CD14-positive monocyte (primary cell): ENCODE measurements around the gene PITPNB. TPM values are rescaled to one million over a fixed set of nuclear protein-coding genes. Genes with fewer than 3 reads are reported as not detected.
A peak's percentile ranks its signal among the peaks of the same experiment; 100 is the strongest.

ENCODE experiments used
- DNase-seq, 3 donors: peaks; one replicate each; pipeline ENCODE4 v3.0.0-alpha.2; 2011 to 2022
- H2AFZ ChIP-seq: 2 replicates; pipeline ENCODE4 v1.6.0; 2012; ENCODE audit warnings: mild to moderate bottlenecking, low read depth, low read length, inconsistent platforms; ENCODE audit not compliant: insufficient read depth, poor library complexity, severe bottlenecking
- H3K27ac ChIP-seq, 2 donors: 1 replicate in 1 of 2; 2 replicates in 1 of 2; pipeline ENCODE4 v1.5.1; 2012 to 2013; ENCODE audit warnings: low read length in 2 of 2, control low read depth in 1 of 2, inconsistent platforms in 1 of 2, low read depth in 1 of 2, mild to moderate bottlenecking in 1 of 2
- H3K27me3 ChIP-seq, 2 donors: one replicate each; pipeline versions ENCODE4 v1.6.0 to v1.6.1; 2011 to 2013; ENCODE audit warnings: low read length in 2 of 2; ENCODE audit not compliant: control insufficient read depth in 2 of 2, insufficient read depth in 2 of 2
- H3K36me3 ChIP-seq, 2 donors: replicated peaks in 1 of 2; 1 replicate in 1 of 2; 2 replicates in 1 of 2; pipeline versions ENCODE4 v1.5.1 to v1.6.1; 2012 to 2013; ENCODE audit warnings: low read length in 2 of 2, control low read depth in 1 of 2, inconsistent platforms in 1 of 2, mild to moderate bottlenecking in 1 of 2; ENCODE audit not compliant: insufficient read depth in 2 of 2, control insufficient read depth in 1 of 2
- H3K4me1 ChIP-seq, 2 donors: 1 replicate in 1 of 2; 2 replicates in 1 of 2; pipeline versions ENCODE4 v1.5.1 to v1.6.1; 2012 to 2013; ENCODE audit warnings: low read length in 2 of 2, control low read depth in 1 of 2, inconsistent platforms in 1 of 2, mild to moderate bottlenecking in 1 of 2, moderate library complexity in 1 of 2; ENCODE audit not compliant: insufficient read depth in 2 of 2, control insufficient read depth in 1 of 2
- H3K4me2 ChIP-seq: replicated peaks from 2 replicates; pipeline ENCODE3; 2012; ENCODE audit warnings: low read length, moderate library complexity, mild to moderate bottlenecking; ENCODE audit not compliant: poor library complexity, severe bottlenecking; ENCODE audit errors: extremely low read depth
- H3K4me3 ChIP-seq, 3 experiments: fragments of 200-600 bp in 1 of 3; sonication (generic) in 1 of 3; replicated peaks in 1 of 3; 1 replicate in 2 of 3; 2 replicates in 1 of 3; pipeline ENCODE4 v1.5.1; 2011 to 2013; ENCODE audit warnings: low read length in 3 of 3, mild to moderate bottlenecking in 3 of 3, control low read depth in 2 of 3, low read depth in 2 of 3, inconsistent platforms in 1 of 3, moderate library complexity in 1 of 3
- H3K79me2 ChIP-seq: 2 replicates; pipeline ENCODE4 v1.6.0; 2012; ENCODE audit warnings: mild to moderate bottlenecking, control low read depth, inconsistent platforms, low read length, moderate library complexity; ENCODE audit not compliant: insufficient read depth
- H3K9ac ChIP-seq: 2 replicates; pipeline ENCODE4 v1.6.0; 2017; ENCODE audit warnings: low read length, mild to moderate bottlenecking; ENCODE audit not compliant: insufficient read depth, poor library complexity, severe bottlenecking
- H3K9me3 ChIP-seq, 2 donors: replicated peaks in 1 of 2; 1 replicate in 1 of 2; 2 replicates in 1 of 2; pipeline versions ENCODE4 v1.5.1 to v1.6.1; 2012 to 2013; ENCODE audit warnings: low read length in 2 of 2, control low read depth in 1 of 2; ENCODE audit not compliant: control insufficient read depth in 1 of 2, insufficient read depth in 1 of 2
- H4K20me1 ChIP-seq: 2 replicates; pipeline ENCODE4 v1.6.0; 2012; ENCODE audit warnings: mild to moderate bottlenecking, low read length, control low read depth, moderate library complexity; ENCODE audit not compliant: insufficient read depth
- H3K27ac Mint-ChIP-seq, 7 donors: one replicate each; pipeline ENCODE4 v1.8.0; 2020; ENCODE audit warnings: mild to moderate bottlenecking in 7 of 7, mixed read lengths in 7 of 7, moderate library complexity in 6 of 7, inconsistent platforms in 2 of 7
- H3K27me3 Mint-ChIP-seq, 3 donors: one replicate each; pipeline ENCODE4 v1.8.0; 2021 to 2022; ENCODE audit warnings: low read depth in 3 of 3, mild to moderate bottlenecking in 3 of 3, mixed read lengths in 3 of 3, moderate library complexity in 3 of 3, inconsistent platforms in 1 of 3
- H3K36me3 Mint-ChIP-seq, 2 donors: one replicate each; pipeline ENCODE4 v1.8.0; 2020; ENCODE audit warnings: mixed read lengths in 2 of 2, inconsistent platforms in 1 of 2, mild to moderate bottlenecking in 1 of 2
- H3K4me1 Mint-ChIP-seq: one replicate; pipeline ENCODE4 v1.8.0; 2020; ENCODE audit warnings: mild to moderate bottlenecking, mixed read lengths
- H3K4me3 Mint-ChIP-seq, 2 donors: one replicate each; pipeline ENCODE4 v1.8.0; 2020; ENCODE audit warnings: mild to moderate bottlenecking in 2 of 2, mixed read lengths in 2 of 2, moderate library complexity in 1 of 2
- H3K9me3 Mint-ChIP-seq, 7 donors: one replicate each; pipeline ENCODE4 v1.8.0; 2020 to 2022; ENCODE audit warnings: mixed read lengths in 7 of 7, mild to moderate bottlenecking in 6 of 7, moderate library complexity in 6 of 7, inconsistent platforms in 2 of 7
- CTCF ChIP-seq: fragments of 200-600 bp; IDR thresholded peaks from one replicate; pipeline ENCODE4 v1.8.0; 2022; ENCODE audit warnings: antibody characterized with exemption, mild to moderate bottlenecking
- WGBS: methylation state at CpG from one replicate; pipeline ENCODE4 v1.1.5; 2013; ENCODE audit warnings: missing lambda C conversion rate; ENCODE audit not compliant: insufficient coverage; 5-methylcytosine and 5-hydroxymethylcytosine counted together
- intact Hi-C, 2 donors: fragments of 100-400 bp; cut with micrococcal nuclease; formaldehyde crosslinking; loops; one replicate each; pipeline versions ENCODE4 v1.15.0 to v1.15.1; 2023
- polyA plus RNA-seq, 3 donors: library from polyadenylated mRNA; depleted of rRNA in 1 of 3; unstranded in 2 of 3; stranded (reverse) in 1 of 3; fragments of 300-500 nt in 2 of 3; fragments of >200 nt in 1 of 3; fragmentation: Illumina TruSeq in 2 of 3; gene quantifications; 1 replicate in 2 of 3; 2 replicates in 1 of 3; pipeline ENCODE4 v1.2.3, GENCODE V29; 2012 to 2021

The PITPNB gene
- polyA plus RNA-seq, 3 donors = 19.2 to 29.1 (median 25.2) TPM

DNA sequence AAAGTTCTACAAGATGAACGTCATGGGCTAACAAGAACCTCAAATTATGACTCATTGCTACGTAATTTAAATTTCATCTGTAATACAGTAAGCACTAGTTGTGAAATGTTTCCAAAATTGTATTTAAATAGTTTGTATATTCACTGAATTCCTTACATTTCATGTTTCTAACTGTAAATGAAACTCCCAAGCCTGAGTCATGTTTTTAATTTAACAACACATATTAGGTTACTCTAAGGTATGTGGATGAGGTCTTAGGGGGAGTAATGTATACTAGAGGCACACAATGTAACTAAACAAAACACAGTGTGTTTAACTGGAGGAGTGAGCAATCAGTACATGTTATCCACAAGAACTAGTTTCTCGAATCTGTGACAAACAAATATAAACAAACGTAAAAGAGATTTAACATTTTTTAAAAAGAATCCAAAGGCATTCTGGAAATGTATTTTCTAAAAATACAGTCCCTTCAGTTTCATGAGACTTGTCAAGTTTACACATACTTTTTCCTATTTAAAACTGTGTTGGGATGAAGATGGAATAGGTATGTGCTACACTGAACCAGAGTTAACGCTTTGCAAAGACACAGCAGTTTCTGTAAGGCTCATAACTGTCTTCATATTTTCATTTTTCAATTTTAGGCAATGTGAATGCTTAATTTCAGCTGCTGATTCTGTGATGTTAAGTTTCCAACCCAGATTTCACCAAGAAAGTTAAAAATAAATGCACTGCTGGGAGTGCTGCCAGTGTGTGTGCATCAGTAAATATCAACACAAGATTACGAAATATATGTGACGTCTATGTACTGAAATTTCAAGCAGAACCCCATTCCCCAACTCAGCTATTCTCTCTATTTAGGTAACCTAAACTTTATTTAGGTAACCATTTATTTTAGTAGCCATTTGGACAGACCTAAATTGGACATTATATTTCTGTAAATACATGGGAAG lies 52.6 kb downstream of the PITPNB start:
- WGBS = no CpG with 5 or more reads among the region's 7 CpGs
- H3K36me3 ChIP-seq = peaks cover 28 to 69% of the 10 kb centered on the region in 2 donors
- intact Hi-C loops = loop anchor here in 1 of 2 donors (5.0 kb wide), 1 partner anchor 51 kb away; the partner anchor contains the start of gene PITPNB
- no peak overlapping the region for H3K4me2 ChIP-seq
- H3K79me2 ChIP-seq = no peaks in the 10 kb centered on the region
- H3K4me1 Mint-ChIP-seq = peaks cover 22% of the 10 kb centered on the region
- H3K9ac ChIP-seq = no peak overlapping the region
- no peaks in the 10 kb centered on the region for H3K27me3 ChIP-seq
- DNase-seq = peak in 2 of 3 donors; percentile 57 to 69
- H4K20me1 ChIP-seq = peaks cover 18% of the 10 kb centered on the region
- H3K4me3 ChIP-seq = no peak overlapping the region
- no peak for TF ChIP-seq CTCF
- H3K27ac ChIP-seq = peak overlapping the region in 1 of 2 donors; percentile 57
- no peak overlapping the region for H2AFZ ChIP-seq
- no peaks in the 10 kb centered on the region for H3K9me3 ChIP-seq
- peaks cover 47 to 58% of the 10 kb centered on the region in 2 donors for H3K36me3 Mint-ChIP-seq
- no peaks in the 10 kb centered on the region for H3K9me3 Mint-ChIP-seq
- H3K4me3 Mint-ChIP-seq = no peak overlapping the region
- peak overlapping the region; percentile 54 to 92 (median 87) for H3K27ac Mint-ChIP-seq
- peaks cover 4 to 18% of the 10 kb centered on the region in 2 donors for H3K4me1 ChIP-seq
- peaks cover 0 to 2% (median 0%) of the 10 kb centered on the region in 3 donors for H3K27me3 Mint-ChIP-seq

GRCh38 chr22:27865496-27865895 lies 53.6 kb downstream of the PITPNB start:
- Mint-ChIP-seq H3K9me3 (no peaks in the 10 kb centered on the region), H3K4me1 (peaks cover 22% of the 10 kb centered on the region), H3K27ac (peak overlapping the region; percentile 9 to 92 (median 87)), H3K27me3 (peaks cover 0 to 2% (median 0%) of the 10 kb centered on the region in 3 donors), H3K4me3 (no peak overlapping the region), H3K36me3 (peaks cover 47 to 55% of the 10 kb centered on the region in 2 donors)
- H3K9me3 ChIP-seq = no peaks in the 10 kb centered on the region
- peaks cover 26 to 69% of the 10 kb centered on the region in 2 donors for H3K36me3 ChIP-seq
- H3K4me2 ChIP-seq = no peak overlapping the region
- H3K9ac ChIP-seq = no peak overlapping the region
- peaks cover 15% of the 10 kb centered on the region for H4K20me1 ChIP-seq
- H3K27me3 ChIP-seq = no peaks in the 10 kb centered on the region
- H2AFZ ChIP-seq = no peak overlapping the region
- no peaks in the 10 kb centered on the region for H3K79me2 ChIP-seq
- no peak overlapping the region for H3K4me3 ChIP-seq
- peaks cover 4 to 18% of the 10 kb centered on the region in 2 donors for H3K4me1 ChIP-seq
- peak overlapping the region in 1 of 2 donors; percentile 57 for H3K27ac ChIP-seq
- intact Hi-C loops = loop anchor here in 1 of 2 donors (5.0 kb wide), 1 partner anchor 52 kb away; the partner anchor contains the start of gene PITPNB
- DNase-seq = peak in 1 of 3 donors; percentile 22
- WGBS = 14% methylated on average over 2 of the region's 6 CpGs
- TF ChIP-seq CTCF = no peak
